KMS-11 (cell line): ENCODE results near the gene HAPSTR1.

ENCODE experiments used
- H2AFZ ChIP-seq: fragments of 200-600 bp; sonication (generic); 2 replicates; pipeline ENCODE4 v1.6.1; 2016; ENCODE audit warnings: antibody characterized with exemption, mixed run types, low read depth
- H3K27ac ChIP-seq: fragments of 200-600 bp; sonication (generic); 2 replicates; pipeline ENCODE4 v1.6.1; 2016; ENCODE audit warnings: mild to moderate bottlenecking, mixed run types
- H3K27me3 ChIP-seq: fragments of 200-600 bp; sonication (generic); 2 replicates; pipeline ENCODE4 v1.6.1; 2017; ENCODE audit warnings: mild to moderate bottlenecking, low read depth, mixed run types, moderate library complexity; ENCODE audit not compliant: insufficient read depth
- H3K36me3 ChIP-seq: fragments of 200-600 bp; sonication (generic); 2 replicates; pipeline ENCODE4 v1.6.1; 2017; ENCODE audit warnings: mild to moderate bottlenecking, mixed run types; ENCODE audit not compliant: insufficient read depth
- H3K4me1 ChIP-seq: fragments of 200-600 bp; sonication (generic); 2 replicates; pipeline ENCODE4 v1.6.1; 2016; ENCODE audit warnings: mild to moderate bottlenecking, low read depth, mixed run types; ENCODE audit not compliant: poor library complexity, severe bottlenecking
- H3K4me2 ChIP-seq: fragments of 200-600 bp; sonication (generic); 2 replicates; pipeline ENCODE4 v1.7.0; 2016; ENCODE audit warnings: mild to moderate bottlenecking, mixed run types
- H3K4me3 ChIP-seq: fragments of 200-600 bp; sonication (generic); IDR thresholded peaks from 2 replicates; pipeline ENCODE4 v1.6.1; 2017; ENCODE audit warnings: low read depth, low read length, mixed read lengths; ENCODE audit not compliant: insufficient read depth
- H3K79me2 ChIP-seq: fragments of 200-600 bp; sonication (generic); 2 replicates; pipeline ENCODE4 v1.6.1; 2016; ENCODE audit warnings: low read depth, mixed run types; ENCODE audit not compliant: insufficient read depth
- H3K9ac ChIP-seq: fragments of 200-600 bp; sonication (generic); 2 replicates; pipeline ENCODE4 v1.6.1; 2016; ENCODE audit warnings: mild to moderate bottlenecking, mixed run types
- H4K20me1 ChIP-seq: fragments of 200-600 bp; sonication (generic); 2 replicates; pipeline ENCODE4 v1.6.1; 2016; ENCODE audit warnings: mild to moderate bottlenecking, mixed run types; ENCODE audit not compliant: insufficient read depth
- TF ChIP-seq, protein P1 (sequence below): fragments of 200-600 bp; sonication (generic); conservative IDR thresholded peaks from 2 replicates; pipeline ENCODE4 v1.6.1; 2017; ENCODE audit warnings: low read depth, mild to moderate bottlenecking, antibody characterized with exemption, low read length, moderate library complexity, mixed read lengths

The HAPSTR1 gene

DNA sequence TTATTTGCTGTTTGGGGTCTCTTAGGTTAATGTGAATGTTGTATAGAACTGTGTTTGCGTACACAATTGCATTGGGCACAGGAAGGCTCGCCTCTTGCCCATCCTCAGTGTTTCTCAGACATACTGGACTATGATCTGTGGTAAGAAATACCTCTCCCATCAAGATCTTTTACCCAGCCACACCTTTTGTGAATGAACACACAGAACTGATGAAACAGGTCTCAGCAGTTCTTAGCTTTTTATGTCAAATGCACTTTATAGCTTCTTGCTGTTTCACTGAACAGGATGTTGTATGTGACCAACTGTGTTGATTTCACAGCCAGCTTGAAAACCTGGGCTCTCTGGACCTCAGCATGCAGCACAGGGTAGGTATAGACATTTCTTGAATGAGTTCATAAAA is 31.5 kb downstream of the HAPSTR1 start:
- Histone ChIP-seq H2AFZ (no peak overlapping the region), H3K4me2 (no peak overlapping the region), H4K20me1 (no peaks in the 10 kb centered on the region), H3K4me3 (no peak overlapping the region), H3K79me2 (peaks cover 23% of the 10 kb centered on the region; the same call in 1 of the 2 replicates), H3K9ac (no peak overlapping the region), H3K4me1 (no peaks in the 10 kb centered on the region), H3K27me3 (no peaks in the 10 kb centered on the region), H3K36me3 (no peaks in the 10 kb centered on the region), H3K27ac (no peak overlapping the region)
- TF ChIP-seq, protein P1, sequence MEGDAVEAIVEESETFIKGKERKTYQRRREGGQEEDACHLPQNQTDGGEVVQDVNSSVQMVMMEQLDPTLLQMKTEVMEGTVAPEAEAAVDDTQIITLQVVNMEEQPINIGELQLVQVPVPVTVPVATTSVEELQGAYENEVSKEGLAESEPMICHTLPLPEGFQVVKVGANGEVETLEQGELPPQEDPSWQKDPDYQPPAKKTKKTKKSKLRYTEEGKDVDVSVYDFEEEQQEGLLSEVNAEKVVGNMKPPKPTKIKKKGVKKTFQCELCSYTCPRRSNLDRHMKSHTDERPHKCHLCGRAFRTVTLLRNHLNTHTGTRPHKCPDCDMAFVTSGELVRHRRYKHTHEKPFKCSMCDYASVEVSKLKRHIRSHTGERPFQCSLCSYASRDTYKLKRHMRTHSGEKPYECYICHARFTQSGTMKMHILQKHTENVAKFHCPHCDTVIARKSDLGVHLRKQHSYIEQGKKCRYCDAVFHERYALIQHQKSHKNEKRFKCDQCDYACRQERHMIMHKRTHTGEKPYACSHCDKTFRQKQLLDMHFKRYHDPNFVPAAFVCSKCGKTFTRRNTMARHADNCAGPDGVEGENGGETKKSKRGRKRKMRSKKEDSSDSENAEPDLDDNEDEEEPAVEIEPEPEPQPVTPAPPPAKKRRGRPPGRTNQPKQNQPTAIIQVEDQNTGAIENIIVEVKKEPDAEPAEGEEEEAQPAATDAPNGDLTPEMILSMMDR, result no peak

DNA sequence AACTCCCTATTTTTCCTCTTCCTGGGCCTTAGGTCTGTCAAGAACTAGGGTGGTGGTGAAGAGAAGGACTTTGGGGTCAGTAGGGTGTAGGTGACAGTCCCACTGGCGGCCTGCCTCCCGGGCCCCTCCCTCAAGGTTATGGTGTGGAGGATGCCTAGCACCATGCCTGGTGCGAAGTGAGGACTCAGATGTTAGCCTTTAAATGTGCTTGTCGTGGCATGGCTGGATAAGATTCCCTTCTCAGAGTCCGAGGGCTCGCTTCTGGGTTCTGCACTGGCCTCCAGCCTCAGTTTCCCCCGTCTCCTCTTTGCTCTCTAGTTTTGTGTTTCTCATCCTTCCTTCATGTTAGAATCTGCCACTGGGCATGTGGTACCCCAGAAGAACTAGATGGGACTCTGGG is 32.0 kb downstream of the HAPSTR1 start:
- no peaks in the 10 kb centered on the region for H4K20me1 ChIP-seq
- H3K36me3 ChIP-seq, result no peaks in the 10 kb centered on the region
- no peaks in the 10 kb centered on the region for H3K27me3 ChIP-seq
- TF ChIP-seq, protein P1, result no peak
- no peak overlapping the region for H2AFZ ChIP-seq
- H3K79me2 ChIP-seq, result peaks cover 20% of the 10 kb centered on the region; the same call in 1 of the 2 replicates
- H3K4me3 ChIP-seq, result no peak overlapping the region
- no peak overlapping the region for H3K4me2 ChIP-seq
- H3K4me1 ChIP-seq, result no peaks in the 10 kb centered on the region
- no peak overlapping the region for H3K27ac ChIP-seq
- H3K9ac ChIP-seq, result no peak overlapping the region

DNA sequence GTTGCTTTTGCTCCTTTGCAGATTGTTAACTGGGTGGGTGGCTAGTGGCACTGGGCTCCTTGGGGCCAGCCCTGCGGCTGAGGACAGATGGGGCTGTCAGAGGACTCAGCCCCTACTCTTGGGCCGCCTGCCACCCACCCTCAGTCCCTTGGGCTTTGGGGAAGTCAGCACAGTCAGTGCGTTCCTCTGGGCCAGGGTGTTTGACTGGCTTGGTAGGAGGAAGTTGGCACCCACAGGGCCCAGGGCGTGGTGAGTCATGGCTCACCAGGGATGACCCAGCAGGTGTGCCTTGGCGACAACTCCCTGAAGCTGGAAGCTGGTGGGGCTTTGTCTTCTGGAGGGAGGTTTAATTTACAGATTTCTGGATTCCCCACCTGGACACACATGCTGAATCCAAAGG is 32.4 kb downstream of the HAPSTR1 start:
- Histone ChIP-seq H3K27ac (no peak overlapping the region), H3K27me3 (no peaks in the 10 kb centered on the region), H3K9ac (no peak overlapping the region), H2AFZ (no peak overlapping the region), H4K20me1 (no peaks in the 10 kb centered on the region), H3K79me2 (peaks cover 16% of the 10 kb centered on the region; the same call in 1 of the 2 replicates), H3K36me3 (no peaks in the 10 kb centered on the region), H3K4me1 (no peaks in the 10 kb centered on the region), H3K4me2 (no peak overlapping the region), H3K4me3 (no peak overlapping the region)
- TF ChIP-seq, protein P1, result no peak

DNA sequence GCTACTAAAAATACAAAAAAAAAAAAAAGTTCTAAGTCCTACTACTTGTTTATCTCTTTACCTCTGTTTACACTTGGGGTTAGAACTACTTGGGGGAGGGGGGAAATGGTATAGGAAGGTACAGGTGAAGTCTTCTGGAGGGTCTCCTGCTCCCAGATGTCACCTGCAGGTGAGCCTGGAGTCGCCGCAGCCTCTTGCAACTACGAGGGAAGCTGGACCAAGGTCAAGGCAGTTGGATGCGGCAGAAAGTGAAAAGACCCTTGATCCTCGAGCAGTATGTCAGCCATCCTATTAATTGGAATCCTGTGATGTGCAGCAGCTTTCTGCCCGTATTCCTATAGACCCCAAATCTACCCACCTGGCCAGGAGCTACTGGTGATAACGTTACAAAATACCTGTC is 33.0 kb downstream of the HAPSTR1 start:
- Histone ChIP-seq H3K4me1 (no peaks in the 10 kb centered on the region), H3K27me3 (no peaks in the 10 kb centered on the region), H2AFZ (no peak overlapping the region), H3K4me2 (no peak overlapping the region), H4K20me1 (no peaks in the 10 kb centered on the region), H3K36me3 (no peaks in the 10 kb centered on the region), H3K9ac (no peak overlapping the region), H3K27ac (no peak overlapping the region), H3K79me2 (peaks cover 16% of the 10 kb centered on the region; the same call in 1 of the 2 replicates), H3K4me3 (no peak overlapping the region)
- TF ChIP-seq, protein P1, result no peak
